Aortic smooth muscle cell (primary cell): ENCODE measurements around the gene CRELD2. TPM values are rescaled to one million over a fixed set of nuclear protein-coding genes. Genes with fewer than 3 reads are reported as not detected.

ENCODE experiments used
- total RNA-seq: library from RNA; depleted of rRNA; stranded (reverse); fragments of >200 nt; gene quantifications from 2 replicates; pipeline ENCODE4 v1.2.3, GENCODE V29; 2014

CRELD2 gene
- total RNA-seq = 64.8 and 105 TPM in 2 replicates

GRCh38 chr22:49917974-49918910 lies at the start of gene CRELD2, which contains the start of gene ALG12:
CRELD2 (plus strand) TSS chr22:49918634; CDS start chr22:49918770, 136 bp downstream.
ALG12 (minus strand) TSS chr22:49918438; CDS start chr22:49913765, 4,673 bp downstream.

GRCh38 chr22:49960159-49961004 lies 41.9 kb downstream of the CRELD2 start, which contains the start of gene PIM3:
PIM3 (plus strand) TSS chr22:49960772; CDS start chr22:49960948, 176 bp downstream.

Other genes starting within 250 kb of the CRELD2 start
- 20.5 and 21.8 TPM in 2 replicates for gene BRD1, start 90.8 kb upstream of the CRELD2 start, total RNA-seq
- 5.7 and 6.2 TPM in 2 replicates for gene ZBED4, start 64.8 kb upstream of the CRELD2 start, total RNA-seq
- gene ALG12, start 196 bp upstream of the CRELD2 start, total RNA-seq = 15.2 and 18.9 TPM in 2 replicates
- gene PIM3, start 42.1 kb downstream of the CRELD2 start, total RNA-seq = 24.2 and 30.1 TPM in 2 replicates
- not detected in 2 replicates for gene IL17REL, start 94.1 kb downstream of the CRELD2 start, total RNA-seq
- gene TTLL8, start 139.7 kb downstream of the CRELD2 start, total RNA-seq = not detected in 2 replicates
- 2.1 and 2.2 TPM in 2 replicates for gene MLC1, start 166.8 kb downstream of the CRELD2 start, total RNA-seq
- 1.8 and 7.8 TPM in 2 replicates for gene MOV10L1, start 171.4 kb downstream of the CRELD2 start, total RNA-seq